Omental fat pad (tissue), 4 donors: ENCODE data around the gene TRIM56. TPM values are rescaled to one million over a fixed set of nuclear protein-coding genes. Genes with fewer than 3 reads are reported as not detected.
"Not testable (repeated sequence)": the region's sequence is repeated elsewhere in the genome, so short reads cannot be mapped to it uniquely, and the experiment has no call there.

Experiments used
- ATAC-seq: fragments of 150-250 bp; one replicate; pipeline ENCODE4 v1.9.1; 2016; ENCODE audit warnings: mild to moderate bottlenecking, moderate library complexity; ENCODE audit not compliant: low FRiP score
- DNase-seq: peaks from one replicate; pipeline ENCODE4 v3.0.0-alpha.2; 2019; ENCODE audit warnings: low spot score
- CTCF ChIP-seq, 3 donors: fragments of 450-650 bp; IDR thresholded peaks; one replicate each; pipeline ENCODE4 v1.5.1; 2016 to 2017; ENCODE audit warnings: antibody characterized with exemption in 3 of 3, mild to moderate bottlenecking in 3 of 3, moderate library complexity in 2 of 3
- total RNA-seq, 4 donors: library from RNA; depleted of rRNA; stranded (reverse); fragments of >200 nt; gene quantifications; one replicate each; pipeline ENCODE4 v1.1.0, GENCODE V29; 2016

Gene TRIM56
- total RNA-seq, 4 donors from 2014 or later: 14.1 to 41.1 (median 20.9) TPM

GRCh38 chr7:101066141-101066832 lies 19.0 kb upstream of the TRIM56 start:
- DNase-seq (no peak), ATAC-seq (no peak)
- TF ChIP-seq CTCF (IDR thresholded peaks at IDR 0.05): no peak

- TF ChIP-seq CTCF (IDR thresholded peaks at IDR 0.05): no peak
- no peak for DNase-seq
- no peak for ATAC-seq
Observed at GRCh38 chr7:101066833-101067177, 18.5 kb upstream of the TRIM56 start.

GRCh38 chr7:101068401-101068800 lies 16.9 kb upstream of the TRIM56 start:
- DNase-seq (no peak), ATAC-seq (no peak)
- TF ChIP-seq CTCF (IDR thresholded peaks at IDR 0.05): no peak

- not testable (repeated sequence) for DNase-seq, ATAC-seq
Observed at GRCh38 chr7:101071362-101072104, 13.7 kb upstream of the TRIM56 start.

GRCh38 chr7:101075646-101076045 lies 9.6 kb upstream of the TRIM56 start:
- no peak for DNase-seq
- no peak for TF ChIP-seq CTCF (IDR thresholded peaks at IDR 0.05)

GRCh38 chr7:101076183-101076582 lies 9.1 kb upstream of the TRIM56 start:
- not testable (repeated sequence) for ATAC-seq, DNase-seq

More at GRCh38 chr7:101075646-101076045, 9.6 kb upstream of the TRIM56 start:
- no peak for ATAC-seq

- ATAC-seq: peak; percentile 84
- peak in 1 of 3 donors; percentile 26 for TF ChIP-seq CTCF (IDR thresholded peaks at IDR 0.05)
- DNase-seq: peak; percentile 88
Observed at GRCh38 chr7:101077303-101078086, 7.8 kb upstream of the TRIM56 start.
